GM12878 (cell line): ENCODE results near the gene CENATAC. TPM values are rescaled to one million over a fixed set of nuclear protein-coding genes. Genes with fewer than 3 reads are reported as not detected.

Experiments
- ATAC-seq: fragments of 200-7000 bp; cut with Tn5 transposase; 3 replicates; pipeline ENCODE4 v1.9.1; 2020; ENCODE audit warnings: mild to moderate bottlenecking, moderate library complexity
- BruUV-seq: library from RNA; stranded (reverse); fragments of 400-500 nt; replicated peaks from 2 replicates; lab custom pipeline; 2021; lab: Mats Ljungman, UMichigan
- CTCF ChIA-PET: fragments of 300-600 bp; sonication (Branson Sonifier 250); formaldehyde crosslinking; extraction: SDS; loops from one replicate; lab custom pipeline; 2021; ENCODE audit warnings: inconsistent platforms; lab: Yijun Ruan, JAX
- POLR2A ChIA-PET: fragments of 350-600 bp; formaldehyde crosslinking; extraction: SDS; loops from one replicate; lab custom pipeline; 2021; ENCODE audit warnings: inconsistent platforms; lab: Charles Lee
- RAD21 ChIA-PET: fragments of 300-600 bp; sonication (Branson Sonifier 250); formaldehyde crosslinking; loops from one replicate; lab custom pipeline; 2023; ENCODE audit warnings: antibody characterized with exemption; ENCODE audit not compliant: unreplicated experiment; lab: Charles Lee
- SMC1A ChIA-PET: fragments of 300-600 bp; sonication (Branson Sonifier 250); formaldehyde crosslinking; loops from one replicate; lab custom pipeline; 2023; ENCODE audit not compliant: unreplicated experiment, uncharacterized antibody; lab: Charles Lee
- DNase-seq: peaks from one replicate; pipeline ENCODE4 v3.0.0-alpha.2; 2011; ENCODE audit warnings: low read depth, low spot score
- FAIRE-seq: peaks from 3 replicates; lab custom pipeline; 2011; peaks lifted over from hg19 to GRCh38; lab: Jason Lieb, UNC
- H2AFZ ChIP-seq: 2 replicates; pipeline ENCODE4 v1.6.0; 2011; ENCODE audit warnings: low read depth, low read length, control low read depth; ENCODE audit not compliant: control insufficient read depth
- H3K27ac ChIP-seq: 2 replicates; pipeline ENCODE4 v1.5.1; 2011; ENCODE audit warnings: control low read depth; ENCODE audit not compliant: control insufficient read depth, insufficient read depth
- H3K27me3 ChIP-seq, 2 experiments: replicated peaks in 1 of 2; 2 replicates each; pipeline versions ENCODE4 v1.6.0 to v1.6.1; 2011; ENCODE audit warnings: low read length in 1 of 2; ENCODE audit not compliant: control insufficient read depth in 2 of 2, insufficient read depth in 2 of 2
- H3K36me3 ChIP-seq, 2 experiments: 2 replicates each; pipeline ENCODE4 v1.5.1; 2011; ENCODE audit warnings: low read length in 1 of 2; ENCODE audit not compliant: control insufficient read depth in 2 of 2, insufficient read depth in 2 of 2
- H3K4me1 ChIP-seq: 2 replicates; pipeline ENCODE4 v1.6.1; 2011; ENCODE audit warnings: mild to moderate bottlenecking, low read length, moderate library complexity, mixed read lengths; ENCODE audit not compliant: control insufficient read depth, insufficient read depth
- H3K4me2 ChIP-seq: 2 replicates; pipeline ENCODE4 v1.6.0; 2011; ENCODE audit warnings: control low read depth; ENCODE audit not compliant: control insufficient read depth, insufficient read depth
- H3K4me3 ChIP-seq: fragments of 200-600 bp; sonication (generic); 2 replicates; pipeline ENCODE4 v1.5.1; 2016
- H3K79me2 ChIP-seq: 2 replicates; pipeline ENCODE4 v1.6.0; 2011; ENCODE audit warnings: low read length; ENCODE audit not compliant: control insufficient read depth, insufficient read depth
- H3K9ac ChIP-seq: 2 replicates; pipeline ENCODE4 v1.8.0; 2011; ENCODE audit warnings: low read length, control low read depth, mixed read lengths; ENCODE audit not compliant: control insufficient read depth, insufficient read depth
- H3K9me3 ChIP-seq: replicated peaks from 3 replicates; pipeline ENCODE4 v1.5.1; 2011; ENCODE audit warnings: mild to moderate bottlenecking, low read length; ENCODE audit not compliant: control insufficient read depth, insufficient read depth
- H4K20me1 ChIP-seq: 2 replicates; pipeline ENCODE4 v1.6.0; 2011; ENCODE audit not compliant: control insufficient read depth, insufficient read depth
- ATF2 ChIP-seq: IDR thresholded peaks from 2 replicates; pipeline ENCODE4 v1.6.1; 2012; ENCODE audit warnings: low read length, inconsistent platforms
- CBX5 ChIP-seq: sonication (generic); IDR thresholded peaks from 2 replicates; pipeline ENCODE4 v1.6.1; 2016; ENCODE audit warnings: low read depth, moderate library complexity, mild to moderate bottlenecking, inconsistent platforms
- NBN ChIP-seq: fragments of 450-650 bp; IDR thresholded peaks from 2 replicates; pipeline ENCODE4 v1.6.1; 2016
- NFYB ChIP-seq: IDR thresholded peaks from 2 replicates; pipeline ENCODE4 v1.6.1; 2011; ENCODE audit warnings: low read depth, mild to moderate bottlenecking, low read length, improper control_type of control experiment, moderate library complexity; ENCODE audit not compliant: insufficient read depth
- NR2C1 ChIP-seq: fragments of 450-650 bp; IDR thresholded peaks from 2 replicates; pipeline ENCODE4 v1.6.1; 2017; ENCODE audit warnings: antibody characterized with exemption, mild to moderate bottlenecking, moderate library complexity
- POLR2AphosphoS2 ChIP-seq: IDR thresholded peaks from 2 replicates; pipeline ENCODE4 v1.6.1; 2011; ENCODE audit warnings: low read depth, mild to moderate bottlenecking, low read length, improper control_type of control experiment, moderate library complexity
- POLR2AphosphoS5 ChIP-seq: IDR thresholded peaks from 2 replicates; pipeline ENCODE4 v1.6.1; 2011; ENCODE audit warnings: mild to moderate bottlenecking, low read length, inconsistent platforms
- TARDBP ChIP-seq: IDR thresholded peaks from 2 replicates; pipeline ENCODE4 v1.6.1; 2016; ENCODE audit warnings: borderline replicate concordance
- TCF12 ChIP-seq: IDR thresholded peaks from 2 replicates; pipeline ENCODE4 v1.6.1; 2011; ENCODE audit warnings: low read depth, mild to moderate bottlenecking, low read length
- TCF3 ChIP-seq: IDR thresholded peaks from 2 replicates; pipeline ENCODE4 v1.6.1; 2012; ENCODE audit warnings: low read depth, mild to moderate bottlenecking, low read length, borderline replicate concordance; ENCODE audit not compliant: insufficient read depth
- ZNF207 ChIP-seq: fragments of 450-650 bp; IDR thresholded peaks from 2 replicates; pipeline ENCODE4 v1.6.1; 2014; ENCODE audit warnings: antibody characterized with exemption, mild to moderate bottlenecking, borderline replicate concordance
- ZNF384 ChIP-seq: IDR thresholded peaks from 2 replicates; pipeline ENCODE4 v1.6.1; 2012; ENCODE audit warnings: low read depth, mild to moderate bottlenecking, low read length, improper control_type of control experiment, borderline replicate concordance
- WGBS: methylation state at CpG from one replicate; pipeline ENCODE4 v1.1.6; 2016; ENCODE audit warnings: low lambda C conversion rate; ENCODE audit not compliant: insufficient replicate concordance, insufficient coverage; ENCODE audit errors: missing lambda C conversion rate; 5-methylcytosine and 5-hydroxymethylcytosine counted together
- in situ Hi-C: fragments of 300-500 bp; cut with MboI; formaldehyde crosslinking; loops from 9 replicates; pipeline ENCODE4 v1.14.3; 2018; ENCODE audit warnings: mixed read lengths
- intact Hi-C: fragments of 100-400 bp; cut with micrococcal nuclease; formaldehyde crosslinking; loops from one replicate; pipeline ENCODE4 v1.14.2; 2022; ENCODE audit not compliant: unreplicated experiment
- polyA plus RNA-seq, 11 experiments: library from polyadenylated mRNA; depleted of rRNA in 4 of 11; unstranded in 6 of 11; stranded (reverse) in 5 of 11; fragments of >200 nt; fragmentation: Nextera tagmentation in 4 of 11; fragmentation: Illumina TruSeq in 1 of 11; extraction: Ambion mirVana in 4 of 11; extraction: Trizol in 1 of 11; gene quantifications; 1 replicate in 1 of 11; 2 replicates in 10 of 11; pipeline versions ENCODE4 v1.2.1 to v1.2.3, GENCODE V29; 2011 to 2016; ENCODE audit warnings: inconsistent platforms in 2 of 11, missing spikeins in 2 of 11, low read depth in 1 of 11
- total RNA-seq, 4 experiments: library from RNA; depleted of rRNA in 3 of 4; stranded (reverse); fragments of >200 nt in 3 of 4; fragmentation: Illumina TruSeq in 1 of 4; extraction: Trizol in 1 of 4; gene quantifications; 2 replicates each; pipeline versions ENCODE4 v1.2.1 to v1.2.3, GENCODE V29; 2013 to 2021
- TF ChIP-seq, protein P1 (sequence below): fragments of 150-350 bp; IDR thresholded peaks from 2 replicates; pipeline ENCODE4 v1.6.1; 2016; ENCODE audit warnings: low read depth, low read length
- TF ChIP-seq, protein P2 (sequence below): IDR thresholded peaks from 2 replicates; pipeline ENCODE4 v1.6.1; 2012; ENCODE audit warnings: low read depth, low read length, improper control_type of control experiment
- TF ChIP-seq, protein P3 (sequence below): IDR thresholded peaks from 2 replicates; pipeline ENCODE4 v1.6.1; 2011; ENCODE audit warnings: borderline replicate concordance, low read depth, mild to moderate bottlenecking, moderate library complexity, mixed read lengths, low read length; ENCODE audit not compliant: insufficient read depth; ENCODE audit errors: extremely low read length

Gene CENATAC
- total and polyA plus RNA-seq, 10 of the 15 experiments (the other 5 are each of a cell fraction or from before 2014, with no cell fraction given): 4.8 to 37.1 (median 24.1) TPM

DNA sequence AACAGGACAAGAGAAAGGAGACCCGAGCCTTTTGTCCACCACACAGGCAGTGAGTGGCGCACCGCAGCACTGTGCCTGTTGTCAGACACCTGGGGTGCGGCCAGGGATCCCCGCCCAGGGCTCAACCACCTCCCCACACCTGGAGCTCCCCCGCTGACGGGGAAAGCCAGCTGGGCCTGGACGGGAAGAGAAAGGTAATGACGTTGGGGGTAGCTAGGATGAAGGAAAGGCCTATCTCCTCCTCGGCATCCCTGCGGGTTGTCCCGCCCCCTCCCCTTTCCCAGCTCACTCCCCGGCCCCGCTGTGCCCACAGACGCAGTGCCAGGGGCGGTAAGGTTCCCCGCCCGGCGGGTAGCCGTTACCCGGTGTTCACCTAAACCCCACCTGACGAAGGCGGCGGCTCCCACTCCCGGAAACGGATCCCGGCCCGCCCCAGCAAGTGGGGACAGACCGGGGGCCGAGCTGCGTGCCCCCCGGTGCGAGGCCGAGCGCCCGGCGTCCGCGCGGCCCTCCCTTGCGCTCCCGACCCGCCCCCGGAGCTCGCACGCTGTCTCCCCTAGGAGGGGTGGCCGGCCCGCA is 58.6 kb downstream of the CENATAC start:
- H3K4me3 ChIP-seq: peak overlapping the region; percentile 85
- WGBS: 1% methylated on average over 47 of the region's 48 CpGs
- SMC1A ChIA-PET: interaction anchor here (0.7 to 1.5 kb wide), 3 partner anchors 11 to 44 kb away, joined by 3 to 6 read pairs (median 3); partner anchors contain the start of gene VPS11
- H2AFZ ChIP-seq: peak overlapping the region; percentile 59
- RAD21 ChIA-PET: interaction anchor here (0.5 to 2.4 kb wide), 7 partner anchors 11 to 282 kb away, joined by 3 to 9 read pairs (median 4); partner anchors contain the start of genes HMBS and VPS11
- H3K27me3 ChIP-seq: no peaks in the 10 kb centered on the region
- peaks cover 12 to 17% of the 10 kb centered on the region in 2 experiments for H3K36me3 ChIP-seq
- POLR2A ChIA-PET: interaction anchor here (0.6 to 2.7 kb wide), 16 partner anchors 9 to 625 kb away, joined by 3 to 14 read pairs (median 6); partner anchors contain the start of genes C2CD2L, DPAGT1, HINFP and HMBS
- FAIRE-seq: no peak
- peak overlapping the region; percentile 85 for H3K9ac ChIP-seq
- no peaks in the 10 kb centered on the region for H4K20me1 ChIP-seq
- H3K4me2 ChIP-seq: peak overlapping the region; percentile 26
- intact Hi-C loops (loop anchor here (2.0 kb wide), 2 partner anchors 38 kb away; partner anchors contain the start of genes RPS25 and TRAPPC4), in situ Hi-C loops (no loop called here)
- BruUV-seq: no TSS peak
- no peaks in the 10 kb centered on the region for H3K9me3 ChIP-seq
- CTCF ChIA-PET: interaction anchor here (0.8 to 3.2 kb wide), 13 partner anchors 11 to 227 kb away, joined by 3 to 16 read pairs (median 5); partner anchors contain the start of genes C2CD2L, HMBS, RPS25 and SLC37A4
- H3K4me1 ChIP-seq: peaks cover 24% of the 10 kb centered on the region
- no peak for DNase-seq
- H3K27ac ChIP-seq: peak overlapping the region; percentile 59
- H3K79me2 ChIP-seq: peaks cover 39% of the 10 kb centered on the region
- ATAC-seq: peak; percentile 15
- TF ChIP-seq ATF2 (no peak), ZNF207 (no peak), NFYB (no peak), TCF12 (peak; percentile 76), TCF3 (0 out of 2 replicates have a peak, but pooled peaks have one; percentile 33), ZNF384 (no peak), POLR2AphosphoS5 (peak; percentile 20; the same call in 1 of the 2 replicates), NBN (no peak), POLR2AphosphoS2 (no peak), TARDBP (no peak), NR2C1 (no peak), CBX5 (no peak)
- TF ChIP-seq, protein P1, sequence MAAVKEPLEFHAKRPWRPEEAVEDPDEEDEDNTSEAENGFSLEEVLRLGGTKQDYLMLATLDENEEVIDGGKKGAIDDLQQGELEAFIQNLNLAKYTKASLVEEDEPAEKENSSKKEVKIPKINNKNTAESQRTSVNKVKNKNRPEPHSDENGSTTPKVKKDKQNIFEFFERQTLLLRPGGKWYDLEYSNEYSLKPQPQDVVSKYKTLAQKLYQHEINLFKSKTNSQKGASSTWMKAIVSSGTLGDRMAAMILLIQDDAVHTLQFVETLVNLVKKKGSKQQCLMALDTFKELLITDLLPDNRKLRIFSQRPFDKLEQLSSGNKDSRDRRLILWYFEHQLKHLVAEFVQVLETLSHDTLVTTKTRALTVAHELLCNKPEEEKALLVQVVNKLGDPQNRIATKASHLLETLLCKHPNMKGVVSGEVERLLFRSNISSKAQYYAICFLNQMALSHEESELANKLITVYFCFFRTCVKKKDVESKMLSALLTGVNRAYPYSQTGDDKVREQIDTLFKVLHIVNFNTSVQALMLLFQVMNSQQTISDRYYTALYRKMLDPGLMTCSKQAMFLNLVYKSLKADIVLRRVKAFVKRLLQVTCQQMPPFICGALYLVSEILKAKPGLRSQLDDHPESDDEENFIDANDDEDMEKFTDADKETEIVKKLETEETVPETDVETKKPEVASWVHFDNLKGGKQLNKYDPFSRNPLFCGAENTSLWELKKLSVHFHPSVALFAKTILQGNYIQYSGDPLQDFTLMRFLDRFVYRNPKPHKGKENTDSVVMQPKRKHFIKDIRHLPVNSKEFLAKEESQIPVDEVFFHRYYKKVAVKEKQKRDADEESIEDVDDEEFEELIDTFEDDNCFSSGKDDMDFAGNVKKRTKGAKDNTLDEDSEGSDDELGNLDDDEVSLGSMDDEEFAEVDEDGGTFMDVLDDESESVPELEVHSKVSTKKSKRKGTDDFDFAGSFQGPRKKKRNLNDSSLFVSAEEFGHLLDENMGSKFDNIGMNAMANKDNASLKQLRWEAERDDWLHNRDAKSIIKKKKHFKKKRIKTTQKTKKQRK: no peak
- TF ChIP-seq, protein P2, sequence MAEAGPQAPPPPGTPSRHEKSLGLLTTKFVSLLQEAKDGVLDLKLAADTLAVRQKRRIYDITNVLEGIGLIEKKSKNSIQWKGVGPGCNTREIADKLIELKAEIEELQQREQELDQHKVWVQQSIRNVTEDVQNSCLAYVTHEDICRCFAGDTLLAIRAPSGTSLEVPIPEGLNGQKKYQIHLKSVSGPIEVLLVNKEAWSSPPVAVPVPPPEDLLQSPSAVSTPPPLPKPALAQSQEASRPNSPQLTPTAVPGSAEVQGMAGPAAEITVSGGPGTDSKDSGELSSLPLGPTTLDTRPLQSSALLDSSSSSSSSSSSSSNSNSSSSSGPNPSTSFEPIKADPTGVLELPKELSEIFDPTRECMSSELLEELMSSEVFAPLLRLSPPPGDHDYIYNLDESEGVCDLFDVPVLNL: no peak
- TF ChIP-seq, protein P3, sequence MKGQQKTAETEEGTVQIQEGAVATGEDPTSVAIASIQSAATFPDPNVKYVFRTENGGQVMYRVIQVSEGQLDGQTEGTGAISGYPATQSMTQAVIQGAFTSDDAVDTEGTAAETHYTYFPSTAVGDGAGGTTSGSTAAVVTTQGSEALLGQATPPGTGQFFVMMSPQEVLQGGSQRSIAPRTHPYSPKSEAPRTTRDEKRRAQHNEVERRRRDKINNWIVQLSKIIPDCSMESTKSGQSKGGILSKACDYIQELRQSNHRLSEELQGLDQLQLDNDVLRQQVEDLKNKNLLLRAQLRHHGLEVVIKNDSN: no peak
